Calu3 (cell line): ENCODE results near the gene ELMOD3. TPM values are rescaled to one million over a fixed set of nuclear protein-coding genes. Genes with fewer than 3 reads are reported as not detected.
A peak's percentile ranks its signal among the peaks of the same experiment; 100 is the strongest.

Source experiments
- BruUV-seq: library from RNA; stranded (reverse); fragments of 400-500 nt; replicated peaks from 2 replicates; lab custom pipeline; 2021; lab: Mats Ljungman, UMichigan
- CTCF ChIA-PET: fragments of 300-600 bp; sonication (Branson Sonifier 250); formaldehyde crosslinking; loops from one replicate; lab custom pipeline; 2022; ENCODE audit warnings: antibody characterized with exemption; lab: Charles Lee
- DNase-seq: peaks from one replicate; pipeline ENCODE4 v3.0.0; 2022
- H3K27ac Mint-ChIP-seq: one replicate; pipeline ENCODE4 v1.8.0; 2022; ENCODE audit warnings: mixed read lengths; ENCODE audit not compliant: unreplicated experiment
- H3K27me3 Mint-ChIP-seq: one replicate; pipeline ENCODE4 v1.8.0; 2022; ENCODE audit warnings: mixed read lengths; ENCODE audit not compliant: unreplicated experiment
- H3K36me3 Mint-ChIP-seq: one replicate; pipeline ENCODE4 v1.8.0; 2022; ENCODE audit warnings: mild to moderate bottlenecking, moderate library complexity, mixed read lengths; ENCODE audit not compliant: insufficient read depth, unreplicated experiment
- H3K4me1 Mint-ChIP-seq: one replicate; pipeline ENCODE4 v1.8.0; 2022; ENCODE audit warnings: mild to moderate bottlenecking, low read depth, mixed read lengths; ENCODE audit not compliant: unreplicated experiment
- H3K4me3 Mint-ChIP-seq: one replicate; pipeline ENCODE4 v1.8.0; 2022; ENCODE audit warnings: mild to moderate bottlenecking, low read depth, moderate library complexity, mixed read lengths; ENCODE audit not compliant: unreplicated experiment
- H3K9me3 Mint-ChIP-seq: one replicate; pipeline ENCODE4 v1.8.0; 2022; ENCODE audit warnings: low read depth, mixed read lengths; ENCODE audit not compliant: unreplicated experiment
- intact Hi-C: fragments of 100-400 bp; cut with micrococcal nuclease; formaldehyde crosslinking; loops from one replicate; pipeline ENCODE4 v1.10.0; 2022; ENCODE audit not compliant: unreplicated experiment
- total RNA-seq: library from RNA; stranded (reverse); gene quantifications from 2 replicates; pipeline ENCODE4 v1.2.3, GENCODE V29; 2022
- TF ChIP-seq, protein P1 (sequence below): fragments of 200-600 bp; IDR thresholded peaks from one replicate; pipeline ENCODE4 v1.8.0; 2022; ENCODE audit warnings: antibody characterized with exemption; ENCODE audit not compliant: unreplicated experiment

Gene ELMOD3
- total RNA-seq, 1 experiment from 2014 or later, result 12.9 TPM

DNA sequence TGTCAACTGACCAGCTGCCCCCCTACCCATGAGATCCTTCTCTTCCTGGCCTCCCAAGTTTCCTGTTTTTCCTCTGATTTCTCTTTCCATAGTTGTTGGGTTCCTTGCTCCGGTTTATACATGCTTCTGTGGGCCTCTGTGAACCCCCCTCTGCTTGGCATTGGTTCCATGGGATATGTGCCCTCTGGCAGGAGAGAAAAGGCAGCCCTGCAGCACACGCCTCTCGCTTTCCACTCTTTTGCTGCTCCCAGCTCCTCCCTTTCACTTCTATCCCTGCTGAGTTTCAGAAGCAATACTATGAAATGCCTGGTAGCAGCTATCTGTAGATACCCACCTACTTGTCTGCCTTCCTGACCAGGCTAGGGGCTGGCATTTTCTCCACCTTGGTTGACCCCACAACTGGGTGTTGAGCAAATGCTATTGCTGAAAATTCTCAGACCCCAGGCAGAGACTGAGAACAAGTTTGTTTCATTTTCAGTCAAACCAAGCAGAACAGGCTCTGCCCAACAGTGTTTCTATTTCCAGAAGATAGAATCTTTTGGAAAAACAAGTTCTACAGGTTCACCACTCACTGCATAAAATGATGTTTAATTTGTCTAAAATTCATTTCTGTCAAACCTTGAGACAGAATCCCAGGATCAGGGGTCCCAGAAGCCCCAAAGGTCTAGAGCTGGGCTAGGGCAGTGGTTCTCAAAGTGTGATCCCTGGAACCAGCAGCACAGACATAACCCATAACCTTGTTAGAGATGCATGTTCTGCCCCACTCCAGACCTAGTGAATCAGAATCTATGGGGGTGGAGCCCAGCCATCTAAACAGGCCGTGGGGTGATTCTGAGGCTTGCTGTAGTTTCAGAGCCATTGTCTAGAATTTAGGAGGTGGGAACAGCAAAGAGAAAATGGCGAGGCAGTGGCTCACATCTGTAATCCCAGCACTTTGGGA is 42.2 kb downstream of the ELMOD3 start:
- peaks cover 19% of the 10 kb centered on the region for H3K4me1 Mint-ChIP-seq
- peaks cover 38% of the 10 kb centered on the region for H3K36me3 Mint-ChIP-seq

DNA sequence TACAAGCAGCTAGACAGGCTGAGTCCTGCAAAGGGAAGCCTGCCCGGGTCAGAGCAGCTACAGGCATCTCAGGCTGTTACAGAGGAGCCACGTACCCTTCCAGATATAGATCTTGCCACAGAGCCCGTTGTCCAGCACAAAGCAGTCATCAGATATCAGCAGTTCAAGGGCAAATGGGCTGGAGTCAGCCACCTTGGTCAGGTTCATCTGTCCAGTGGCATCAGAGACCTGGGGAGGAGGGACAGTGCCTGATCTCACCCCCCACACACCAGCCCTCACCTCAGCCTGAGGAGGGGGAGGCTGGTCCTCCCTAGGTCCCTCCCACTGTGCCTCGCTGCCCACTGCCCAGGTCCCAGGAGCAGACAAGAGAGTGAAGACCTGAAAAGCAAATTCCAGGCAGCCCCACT is 43.4 kb downstream of the ELMOD3 start:
- CTCF ChIA-PET, result no interaction called here
- intact Hi-C loops, result no loop called here

More for the DNA sequence above, 42.2 kb downstream of the ELMOD3 start:
- Mint-ChIP-seq H3K9me3 (no peaks in the 10 kb centered on the region), H3K27ac (peak overlapping the region; percentile 15), H3K4me3 (no peak overlapping the region), H3K27me3 (no peaks in the 10 kb centered on the region)
- no TSS peak for BruUV-seq
- TF ChIP-seq, protein P1, sequence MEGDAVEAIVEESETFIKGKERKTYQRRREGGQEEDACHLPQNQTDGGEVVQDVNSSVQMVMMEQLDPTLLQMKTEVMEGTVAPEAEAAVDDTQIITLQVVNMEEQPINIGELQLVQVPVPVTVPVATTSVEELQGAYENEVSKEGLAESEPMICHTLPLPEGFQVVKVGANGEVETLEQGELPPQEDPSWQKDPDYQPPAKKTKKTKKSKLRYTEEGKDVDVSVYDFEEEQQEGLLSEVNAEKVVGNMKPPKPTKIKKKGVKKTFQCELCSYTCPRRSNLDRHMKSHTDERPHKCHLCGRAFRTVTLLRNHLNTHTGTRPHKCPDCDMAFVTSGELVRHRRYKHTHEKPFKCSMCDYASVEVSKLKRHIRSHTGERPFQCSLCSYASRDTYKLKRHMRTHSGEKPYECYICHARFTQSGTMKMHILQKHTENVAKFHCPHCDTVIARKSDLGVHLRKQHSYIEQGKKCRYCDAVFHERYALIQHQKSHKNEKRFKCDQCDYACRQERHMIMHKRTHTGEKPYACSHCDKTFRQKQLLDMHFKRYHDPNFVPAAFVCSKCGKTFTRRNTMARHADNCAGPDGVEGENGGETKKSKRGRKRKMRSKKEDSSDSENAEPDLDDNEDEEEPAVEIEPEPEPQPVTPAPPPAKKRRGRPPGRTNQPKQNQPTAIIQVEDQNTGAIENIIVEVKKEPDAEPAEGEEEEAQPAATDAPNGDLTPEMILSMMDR, result no peak
- DNase-seq, result no peak
- intact Hi-C loops, result no loop called here
- CTCF ChIA-PET, result interaction anchor here (0.6 kb wide), 1 partner anchor 357 kb away, joined by 3 read pairs; the partner anchor contains the start of gene ATOH8

DNA sequence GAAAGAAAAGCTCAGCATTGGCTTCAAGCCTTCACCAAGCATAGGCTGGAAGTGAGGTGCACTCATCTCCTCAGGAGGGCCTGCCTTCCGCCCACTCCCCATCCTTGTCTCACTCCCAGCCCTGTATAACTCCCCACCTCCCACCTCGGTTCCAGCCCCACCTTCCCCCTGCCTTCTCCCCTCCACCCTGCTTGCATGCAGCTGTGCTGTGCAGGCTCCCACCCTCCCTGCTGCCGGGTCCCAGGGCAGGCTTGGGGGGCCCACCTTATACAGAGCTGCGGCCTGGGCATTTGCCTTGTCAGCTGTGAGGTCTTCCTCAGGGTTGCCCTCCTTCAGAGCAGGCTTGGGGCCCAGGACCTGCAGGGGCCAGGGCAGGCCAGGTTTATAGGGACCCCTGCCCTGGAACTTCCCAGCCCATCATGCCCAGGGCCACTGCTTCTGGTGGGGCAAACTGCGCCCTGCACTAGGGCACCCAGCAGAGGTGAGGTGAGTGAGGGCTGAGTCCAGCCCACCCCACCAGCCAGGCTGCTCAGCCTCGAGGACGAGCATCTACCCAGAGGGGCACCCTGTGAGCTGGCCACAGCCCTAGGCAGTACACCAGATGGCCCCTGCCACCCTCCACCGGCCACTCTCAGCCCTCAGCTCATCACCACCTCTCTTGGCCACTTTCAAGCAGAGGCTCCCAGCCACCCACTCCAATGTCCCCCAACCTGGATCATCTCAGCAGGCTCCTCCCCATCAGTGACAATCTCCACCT is 44.0 kb downstream of the ELMOD3 start:
- TF ChIP-seq, protein P1, result no peak
- DNase-seq, result no peak
- intact Hi-C loops, result no loop called here
- CTCF ChIA-PET, result interaction anchor here (0.6 kb wide), 1 partner anchor 338 kb away, joined by 4 read pairs; no protein-coding TSS in a partner anchor
- H3K27ac Mint-ChIP-seq, result no peak overlapping the region
- H3K4me3 Mint-ChIP-seq, result no peak overlapping the region
- no peaks in the 10 kb centered on the region for H3K9me3 Mint-ChIP-seq
- H3K4me1 Mint-ChIP-seq, result peaks cover 24% of the 10 kb centered on the region
- no TSS peak for BruUV-seq
- H3K36me3 Mint-ChIP-seq, result peaks cover 44% of the 10 kb centered on the region
- H3K27me3 Mint-ChIP-seq, result no peaks in the 10 kb centered on the region

More for the DNA sequence above, 43.4 kb downstream of the ELMOD3 start:
- H3K4me3 Mint-ChIP-seq, result no peak overlapping the region
- no peaks in the 10 kb centered on the region for H3K9me3 Mint-ChIP-seq
- no peaks in the 10 kb centered on the region for H3K27me3 Mint-ChIP-seq
- no TSS peak for BruUV-seq
- peaks cover 24% of the 10 kb centered on the region for H3K4me1 Mint-ChIP-seq
- H3K36me3 Mint-ChIP-seq, result peaks cover 44% of the 10 kb centered on the region
- TF ChIP-seq, protein P1, result no peak
- H3K27ac Mint-ChIP-seq, result no peak overlapping the region
- DNase-seq, result no peak

DNA sequence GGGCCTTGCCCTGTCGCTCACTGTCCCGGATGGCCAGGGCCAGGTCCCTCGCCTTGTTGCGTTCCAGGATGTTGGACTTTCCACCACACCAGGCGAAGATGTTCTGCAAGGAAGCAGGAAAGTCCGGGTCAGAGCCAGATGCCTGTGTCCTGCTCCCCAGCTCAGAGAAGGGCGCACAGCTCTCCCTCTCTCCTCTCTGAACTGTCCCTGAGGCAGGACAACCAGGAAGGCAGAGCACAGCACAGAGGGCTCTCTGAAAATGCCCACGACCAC is 44.5 kb downstream of the ELMOD3 start:
- Mint-ChIP-seq H3K4me3 (no peak overlapping the region), H3K9me3 (peaks cover 3% of the 10 kb centered on the region), H3K27ac (no peak overlapping the region), H3K4me1 (peaks cover 24% of the 10 kb centered on the region), H3K36me3 (peaks cover 44% of the 10 kb centered on the region), H3K27me3 (no peaks in the 10 kb centered on the region)
- intact Hi-C loops, result no loop called here
- TF ChIP-seq, protein P1, result no peak
- no TSS peak for BruUV-seq
- no peak for DNase-seq
- CTCF ChIA-PET, result no interaction called here
